ENCODE measurements around the gene SCNN1B.

DNA sequence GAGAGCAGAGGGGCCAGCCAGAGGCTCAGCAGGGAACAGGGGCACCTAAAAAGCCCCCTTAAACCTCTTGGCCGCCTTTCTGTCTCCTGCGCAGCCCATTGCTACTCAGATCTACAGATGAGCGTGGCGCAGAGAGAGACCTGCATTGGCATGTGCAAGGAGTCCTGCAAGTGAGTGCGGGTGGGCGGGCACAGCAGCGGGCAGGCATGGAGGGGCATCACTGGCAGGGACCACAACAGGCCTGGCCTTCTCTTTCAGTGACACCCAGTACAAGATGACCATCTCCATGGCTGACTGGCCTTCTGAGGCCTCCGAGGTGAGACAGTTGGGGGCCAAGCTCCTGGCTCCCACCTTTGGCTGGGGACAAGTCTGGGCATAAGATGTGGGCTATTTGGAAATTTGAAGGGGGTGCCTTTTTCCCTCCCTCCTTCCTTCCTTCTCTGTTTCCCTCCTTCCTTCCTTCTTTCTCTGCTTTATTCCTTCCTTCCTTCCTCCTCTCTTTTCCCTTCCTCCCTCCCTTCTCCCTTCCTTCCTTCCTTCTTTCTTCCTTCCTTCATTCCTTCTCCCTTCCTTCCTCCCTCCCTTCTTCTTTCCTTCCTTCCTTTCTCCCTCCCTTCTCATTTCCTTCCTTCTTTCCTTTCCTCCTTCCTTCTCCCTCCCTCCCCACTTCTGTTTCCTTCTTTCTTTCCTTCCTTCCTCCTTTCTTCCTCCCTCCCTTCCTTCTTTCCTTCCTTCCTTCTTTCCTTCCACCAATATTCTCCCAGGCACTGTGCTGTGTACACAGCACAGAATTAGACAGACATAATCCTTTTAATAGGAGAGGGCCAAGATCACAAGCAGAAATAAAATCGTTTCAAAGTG, 75.2 kb downstream of the SCNN1B start:
- TF ChIP-seq POLR2AphosphoS5 (IDR thresholded peaks at IDR 0.05; ENCODE audit: low read depth), result no peak
- TF ChIP-seq, protein P1, sequence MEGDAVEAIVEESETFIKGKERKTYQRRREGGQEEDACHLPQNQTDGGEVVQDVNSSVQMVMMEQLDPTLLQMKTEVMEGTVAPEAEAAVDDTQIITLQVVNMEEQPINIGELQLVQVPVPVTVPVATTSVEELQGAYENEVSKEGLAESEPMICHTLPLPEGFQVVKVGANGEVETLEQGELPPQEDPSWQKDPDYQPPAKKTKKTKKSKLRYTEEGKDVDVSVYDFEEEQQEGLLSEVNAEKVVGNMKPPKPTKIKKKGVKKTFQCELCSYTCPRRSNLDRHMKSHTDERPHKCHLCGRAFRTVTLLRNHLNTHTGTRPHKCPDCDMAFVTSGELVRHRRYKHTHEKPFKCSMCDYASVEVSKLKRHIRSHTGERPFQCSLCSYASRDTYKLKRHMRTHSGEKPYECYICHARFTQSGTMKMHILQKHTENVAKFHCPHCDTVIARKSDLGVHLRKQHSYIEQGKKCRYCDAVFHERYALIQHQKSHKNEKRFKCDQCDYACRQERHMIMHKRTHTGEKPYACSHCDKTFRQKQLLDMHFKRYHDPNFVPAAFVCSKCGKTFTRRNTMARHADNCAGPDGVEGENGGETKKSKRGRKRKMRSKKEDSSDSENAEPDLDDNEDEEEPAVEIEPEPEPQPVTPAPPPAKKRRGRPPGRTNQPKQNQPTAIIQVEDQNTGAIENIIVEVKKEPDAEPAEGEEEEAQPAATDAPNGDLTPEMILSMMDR (IDR thresholded peaks at IDR 0.05; ENCODE audit: insufficient read depth, low read length), result no peak
- TF ChIP-seq, protein P2, sequence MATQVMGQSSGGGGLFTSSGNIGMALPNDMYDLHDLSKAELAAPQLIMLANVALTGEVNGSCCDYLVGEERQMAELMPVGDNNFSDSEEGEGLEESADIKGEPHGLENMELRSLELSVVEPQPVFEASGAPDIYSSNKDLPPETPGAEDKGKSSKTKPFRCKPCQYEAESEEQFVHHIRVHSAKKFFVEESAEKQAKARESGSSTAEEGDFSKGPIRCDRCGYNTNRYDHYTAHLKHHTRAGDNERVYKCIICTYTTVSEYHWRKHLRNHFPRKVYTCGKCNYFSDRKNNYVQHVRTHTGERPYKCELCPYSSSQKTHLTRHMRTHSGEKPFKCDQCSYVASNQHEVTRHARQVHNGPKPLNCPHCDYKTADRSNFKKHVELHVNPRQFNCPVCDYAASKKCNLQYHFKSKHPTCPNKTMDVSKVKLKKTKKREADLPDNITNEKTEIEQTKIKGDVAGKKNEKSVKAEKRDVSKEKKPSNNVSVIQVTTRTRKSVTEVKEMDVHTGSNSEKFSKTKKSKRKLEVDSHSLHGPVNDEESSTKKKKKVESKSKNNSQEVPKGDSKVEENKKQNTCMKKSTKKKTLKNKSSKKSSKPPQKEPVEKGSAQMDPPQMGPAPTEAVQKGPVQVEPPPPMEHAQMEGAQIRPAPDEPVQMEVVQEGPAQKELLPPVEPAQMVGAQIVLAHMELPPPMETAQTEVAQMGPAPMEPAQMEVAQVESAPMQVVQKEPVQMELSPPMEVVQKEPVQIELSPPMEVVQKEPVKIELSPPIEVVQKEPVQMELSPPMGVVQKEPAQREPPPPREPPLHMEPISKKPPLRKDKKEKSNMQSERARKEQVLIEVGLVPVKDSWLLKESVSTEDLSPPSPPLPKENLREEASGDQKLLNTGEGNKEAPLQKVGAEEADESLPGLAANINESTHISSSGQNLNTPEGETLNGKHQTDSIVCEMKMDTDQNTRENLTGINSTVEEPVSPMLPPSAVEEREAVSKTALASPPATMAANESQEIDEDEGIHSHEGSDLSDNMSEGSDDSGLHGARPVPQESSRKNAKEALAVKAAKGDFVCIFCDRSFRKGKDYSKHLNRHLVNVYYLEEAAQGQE (IDR thresholded peaks at IDR 0.05; ENCODE audit: insufficient replicate concordance, low read depth), result no peak
- TF ChIP-seq GABPA (IDR thresholded peaks at IDR 0.05; ENCODE audit: low read depth), result no peak
- no peak for TF ChIP-seq SPI1 (IDR thresholded peaks at IDR 0.05; ENCODE audit: borderline replicate concordance, low read depth)
